ENCODE data around the gene FOXP1.

The FOXP1 gene

GRCh38 chr3:71485896-71486295 lies 97.6 kb downstream of the FOXP1 start:
- no peak for DNase-seq (ENCODE audit: low spot score)

- no peak for DNase-seq (ENCODE audit: low spot score)
These were observed 99.1 kb downstream of the FOXP1 start for GRCh38 chr3:71484452-71484851.

GRCh38 chr3:71484047-71484446 lies 99.5 kb downstream of the FOXP1 start:
- no peak for DNase-seq (ENCODE audit: low spot score)

GRCh38 chr3:71482771-71483170 lies 100.8 kb downstream of the FOXP1 start:
- no peak for DNase-seq (ENCODE audit: low spot score)

GRCh38 chr3:71478568-71478967 lies 105.0 kb downstream of the FOXP1 start:
- peak; percentile 7 for DNase-seq (ENCODE audit: low spot score)

- no peak for DNase-seq (ENCODE audit: low spot score)
These were observed 106.6 kb downstream of the FOXP1 start for GRCh38 chr3:71476950-71477349.

- DNase-seq (ENCODE audit: low spot score): no peak
These were observed 114.4 kb downstream of the FOXP1 start for GRCh38 chr3:71469138-71469435.

GRCh38 chr3:71468311-71469137 lies 115.0 kb downstream of the FOXP1 start:
- DNase-seq (ENCODE audit: low spot score): no peak

- DNase-seq (ENCODE audit: low spot score): peak; percentile 12
These were observed 117.0 kb downstream of the FOXP1 start for GRCh38 chr3:71466483-71466882.

GRCh38 chr3:71465371-71466036 lies 118.0 kb downstream of the FOXP1 start:
- no peak for DNase-seq (ENCODE audit: low spot score)

- DNase-seq (ENCODE audit: low spot score): no peak
These were observed 118.9 kb downstream of the FOXP1 start for GRCh38 chr3:71464613-71465012.

- no peak for DNase-seq (ENCODE audit: low spot score)
These were observed 119.9 kb downstream of the FOXP1 start for GRCh38 chr3:71463617-71464016.

GRCh38 chr3:71462586-71462985 lies 120.9 kb downstream of the FOXP1 start:
- no peak for DNase-seq (ENCODE audit: low spot score)

- no peak for DNase-seq (ENCODE audit: low spot score)
These were observed 121.6 kb downstream of the FOXP1 start for GRCh38 chr3:71461749-71462483.

GRCh38 chr3:71461114-71461513 lies 122.4 kb downstream of the FOXP1 start:
- no peak for DNase-seq (ENCODE audit: low spot score)

GRCh38 chr3:71458895-71459294 lies 124.6 kb downstream of the FOXP1 start:
- DNase-seq (ENCODE audit: low spot score): no peak

- DNase-seq (ENCODE audit: low spot score): no peak
These were observed 126.7 kb downstream of the FOXP1 start for GRCh38 chr3:71456826-71457225.

- DNase-seq (ENCODE audit: low spot score): no peak
These were observed 127.4 kb downstream of the FOXP1 start for GRCh38 chr3:71456156-71456555.

GRCh38 chr3:71454512-71455403 lies 128.8 kb downstream of the FOXP1 start:
- DNase-seq (ENCODE audit: low spot score): no peak

GRCh38 chr3:71453822-71454511 lies 129.6 kb downstream of the FOXP1 start:
- no peak for DNase-seq (ENCODE audit: low spot score)

GRCh38 chr3:71453319-71453718 lies 130.2 kb downstream of the FOXP1 start:
- no peak for DNase-seq (ENCODE audit: low spot score)

Measured in kidney capillary endothelial cell (primary cell).